H1 (cell line): ENCODE results near the gene CREB3L1. TPM values are rescaled to one million over a fixed set of nuclear protein-coding genes. Genes with fewer than 3 reads are reported as not detected.

Experiments
- CTCF ChIA-PET: fragments of 300-600 bp; sonication (Branson Sonifier 250); formaldehyde crosslinking; loops from one replicate; lab custom pipeline; 2021; ENCODE audit not compliant: partially characterized antibody; lab: Charles Lee
- POLR2A ChIA-PET: fragments of 300-600 bp; sonication (Branson Sonifier 250); formaldehyde crosslinking; loops from one replicate; lab custom pipeline; 2021; ENCODE audit warnings: inconsistent platforms; ENCODE audit not compliant: partially characterized antibody; lab: Charles Lee
- DNase-seq, 2 experiments: peaks; one replicate each; pipeline versions ENCODE4 v3.0.0 to v3.0.0-alpha.2; 2010 to 2022; ENCODE audit warnings: low spot score in 2 of 2, low read depth in 1 of 2, mixed read lengths in 1 of 2
- FAIRE-seq: peaks from 2 replicates; lab custom pipeline; 2011; peaks lifted over from hg19 to GRCh38; lab: Jason Lieb, UNC
- H2AFZ ChIP-seq: 2 replicates; pipeline ENCODE4 v1.8.1; 2012; ENCODE audit warnings: low read length, inconsistent platforms
- H2AK5ac ChIP-seq: 2 replicates; pipeline ENCODE4 v1.6.1; 2013; ENCODE audit warnings: low read depth, low read length
- H2BK120ac ChIP-seq: replicated peaks from 2 replicates; pipeline ENCODE3; 2013; ENCODE audit warnings: low read depth, low read length, inconsistent platforms
- H2BK12ac ChIP-seq: 2 replicates; pipeline ENCODE4 v1.6.1; 2013; ENCODE audit warnings: low read depth, low read length
- H2BK15ac ChIP-seq: 2 replicates; pipeline ENCODE4 v1.6.1; 2013; ENCODE audit warnings: low read length
- H2BK20ac ChIP-seq: 2 replicates; pipeline ENCODE4 v1.6.1; 2013; ENCODE audit warnings: low read length
- H2BK5ac ChIP-seq: 2 replicates; pipeline ENCODE4 v1.6.1; 2013; ENCODE audit warnings: low read depth, low read length
- H3K14ac ChIP-seq: 2 replicates; pipeline ENCODE4 v1.6.1; 2013; ENCODE audit warnings: inconsistent platforms; ENCODE audit not compliant: insufficient read length
- H3K18ac ChIP-seq: 2 replicates; pipeline ENCODE4 v1.6.1; 2013; ENCODE audit warnings: low read length; ENCODE audit errors: extremely low read depth
- H3K23ac ChIP-seq: 2 replicates; pipeline ENCODE4 v1.6.1; 2013; ENCODE audit warnings: inconsistent platforms; ENCODE audit not compliant: insufficient read length
- H3K23me2 ChIP-seq: 2 replicates; pipeline ENCODE4 v1.6.1; 2013; ENCODE audit warnings: low read depth, low read length
- H3K27ac ChIP-seq: 2 replicates; pipeline ENCODE4 v1.6.1; 2011; ENCODE audit warnings: low read depth, low read length, inconsistent platforms
- H3K27me3 ChIP-seq, 4 experiments: replicated peaks in 1 of 4; 1 replicate in 1 of 4; 2 replicates in 3 of 4; pipeline versions ENCODE4 v1.6.1 to v1.8.1; 2011 to 2013; ENCODE audit warnings: low read length in 3 of 4, mild to moderate bottlenecking in 3 of 4, inconsistent platforms in 2 of 4, mixed read lengths in 2 of 4, moderate library complexity in 1 of 4; ENCODE audit not compliant: control insufficient read depth in 3 of 4, insufficient read depth in 3 of 4; ENCODE audit errors: extremely low read depth in 1 of 4
- H3K36me3 ChIP-seq, 4 experiments: 2 replicates each; pipeline versions ENCODE4 v1.6.1 to v1.8.1; 2011 to 2013; ENCODE audit warnings: mild to moderate bottlenecking in 4 of 4, low read length in 3 of 4, moderate library complexity in 2 of 4, control low read depth in 1 of 4, inconsistent platforms in 1 of 4; ENCODE audit not compliant: insufficient read depth in 4 of 4, control insufficient read depth in 2 of 4
- H3K4ac ChIP-seq: replicated peaks from 2 replicates; pipeline ENCODE3; 2013; ENCODE audit warnings: low read length, low read depth, mixed read lengths, inconsistent platforms; ENCODE audit not compliant: insufficient read length
- H3K4me1 ChIP-seq, 4 experiments: replicated peaks in 1 of 4; 1 replicate in 1 of 4; 2 replicates in 3 of 4; pipeline versions ENCODE4 v1.6.1 to v1.8.1; 2011 to 2013; ENCODE audit warnings: low read length in 3 of 4, inconsistent platforms in 2 of 4, mixed read lengths in 1 of 4; ENCODE audit not compliant: insufficient read depth in 4 of 4, control insufficient read depth in 3 of 4
- H3K4me2 ChIP-seq, 2 experiments: 2 replicates each; pipeline versions ENCODE4 v1.6.1 to v1.8.1; 2011 to 2013; ENCODE audit warnings: low read depth in 2 of 2, low read length in 2 of 2, control low read depth in 1 of 2, inconsistent platforms in 1 of 2, mild to moderate bottlenecking in 1 of 2; ENCODE audit not compliant: insufficient read depth in 1 of 2
- H3K4me3 ChIP-seq, 4 experiments: fragments of 200-600, 300-600 bp in 1 of 4; sonication (generic), shearing (Covaris generic), sonication (Bioruptor Twin) in 1 of 4; 2 replicates each; pipeline versions ENCODE4 v1.5.1 to v1.8.1; 2011 to 2016; ENCODE audit warnings: low read length in 4 of 4, low read depth in 3 of 4, control low read depth in 2 of 4, inconsistent platforms in 2 of 4, mild to moderate bottlenecking in 2 of 4, mixed read lengths in 1 of 4, moderate library complexity in 1 of 4; ENCODE audit not compliant: insufficient read depth in 2 of 4; ENCODE audit errors: extremely low read depth in 1 of 4
- H3K56ac ChIP-seq: replicated peaks from 2 replicates; pipeline ENCODE3; 2013; ENCODE audit warnings: low read depth, mild to moderate bottlenecking, mixed read lengths, low read length, inconsistent platforms; ENCODE audit not compliant: insufficient read length
- H3K79me1 ChIP-seq: 2 replicates; pipeline ENCODE4 v1.6.1; 2013; ENCODE audit warnings: low read depth, low read length, control low read depth
- H3K79me2 ChIP-seq, 2 experiments: 2 replicates each; pipeline versions ENCODE4 v1.6.1 to v1.8.1; 2012 to 2013; ENCODE audit warnings: low read length in 2 of 2, mild to moderate bottlenecking in 2 of 2, inconsistent platforms in 1 of 2; ENCODE audit not compliant: insufficient read depth in 2 of 2, control insufficient read depth in 1 of 2
- H3K9ac ChIP-seq, 4 experiments: replicated peaks in 1 of 4; 1 replicate in 1 of 4; 2 replicates in 3 of 4; pipeline versions ENCODE4 v1.6.1 to v1.8.1; 2011 to 2013; ENCODE audit warnings: low read depth in 3 of 4, low read length in 3 of 4, control low read depth in 2 of 4, mild to moderate bottlenecking in 2 of 4, moderate library complexity in 2 of 4, inconsistent platforms in 1 of 4; ENCODE audit errors: extremely low read depth in 1 of 4
- H3K9me3 ChIP-seq, 2 experiments: 2 replicates each; pipeline versions ENCODE4 v1.6.1 to v1.8.1; 2012 to 2013; ENCODE audit warnings: mild to moderate bottlenecking in 2 of 2, moderate library complexity in 2 of 2, control low read depth in 1 of 2, inconsistent platforms in 1 of 2, low read depth in 1 of 2, low read length in 1 of 2, mixed read lengths in 1 of 2; ENCODE audit not compliant: insufficient read depth in 2 of 2
- H4K20me1 ChIP-seq, 2 experiments: replicated peaks in 1 of 2; 2 replicates each; pipeline versions ENCODE3 to v1.8.1; 2011 to 2013; ENCODE audit warnings: inconsistent platforms in 2 of 2, low read length in 2 of 2, mild to moderate bottlenecking in 1 of 2; ENCODE audit not compliant: insufficient read depth in 2 of 2, control insufficient read depth in 1 of 2
- H4K5ac ChIP-seq: 2 replicates; pipeline ENCODE4 v1.6.1; 2013; ENCODE audit warnings: low read length, low read depth, mixed read lengths, inconsistent platforms; ENCODE audit not compliant: insufficient read length
- H4K8ac ChIP-seq: 2 replicates; pipeline ENCODE4 v1.8.0; 2013; ENCODE audit warnings: mild to moderate bottlenecking, moderate library complexity, low read length, inconsistent platforms; ENCODE audit not compliant: insufficient read depth; ENCODE audit errors: extremely low read depth
- H4K91ac ChIP-seq: replicated peaks from 2 replicates; pipeline ENCODE3; 2013; ENCODE audit warnings: low read length, mixed read lengths, inconsistent platforms; ENCODE audit not compliant: insufficient read length
- BACH1 ChIP-seq: IDR thresholded peaks from 2 replicates; pipeline ENCODE4 v1.6.1; 2012; ENCODE audit warnings: low read length, improper control_type of control experiment
- BRCA1 ChIP-seq: IDR thresholded peaks from 2 replicates; pipeline ENCODE4 v1.6.1; 2012; ENCODE audit warnings: low read depth, low read length, improper control_type of control experiment
- CBX8 ChIP-seq: fragments of 300-800, 300-1000 bp; sonication (generic); IDR thresholded peaks from 2 replicates; pipeline ENCODE4 v1.7.1; 2016; ENCODE audit warnings: low read depth, low read length, borderline replicate concordance
- EP300 ChIP-seq, 2 experiments: IDR thresholded peaks; 1 replicate in 1 of 2; 2 replicates in 1 of 2; pipeline ENCODE4 v1.6.1; 2011 to 2012; ENCODE audit warnings: low read depth in 2 of 2, low read length in 2 of 2, mild to moderate bottlenecking in 2 of 2, borderline replicate concordance in 1 of 2, inconsistent platforms in 1 of 2, moderate library complexity in 1 of 2
- EZH2 ChIP-seq: fragments of 200-600 bp; sonication (generic); IDR thresholded peaks from 2 replicates; pipeline ENCODE4 v1.7.1; 2012; ENCODE audit warnings: low read depth, mild to moderate bottlenecking, moderate library complexity, low read length, inconsistent platforms; ENCODE audit not compliant: severe bottlenecking
- KDM1A ChIP-seq: fragments of 200-600, 300-600 bp; sonication (generic); IDR thresholded peaks from 2 replicates; pipeline ENCODE4 v1.7.1; 2016; ENCODE audit warnings: mild to moderate bottlenecking, low read length, borderline replicate concordance
- MAFK ChIP-seq: IDR thresholded peaks from 2 replicates; pipeline ENCODE4 v1.6.1; 2012; ENCODE audit warnings: low read depth, mild to moderate bottlenecking, improper control_type of control experiment, low read length
- RAD21 ChIP-seq, 2 experiments: IDR thresholded peaks in 1 of 2; conservative IDR thresholded peaks in 1 of 2; 2 replicates each; pipeline ENCODE4 v1.6.1; 2011; ENCODE audit warnings: low read depth in 2 of 2, low read length in 2 of 2, improper control_type of control experiment in 1 of 2, inconsistent platforms in 1 of 2, mild to moderate bottlenecking in 1 of 2, moderate library complexity in 1 of 2
- USF2 ChIP-seq: IDR thresholded peaks from 2 replicates; pipeline ENCODE4 v1.6.1; 2011; ENCODE audit warnings: low read length, improper control_type of control experiment
- WGBS, 2 experiments: shearing (Covaris generic) in 1 of 2; methylation state at CpG; one replicate each; pipeline versions ENCODE4 v1.1.6 to v1.1.7; 2013 to 2015; ENCODE audit warnings: low lambda C conversion rate in 2 of 2, mixed read lengths in 2 of 2, inconsistent platforms in 1 of 2, low coverage in 1 of 2, missing lambda C conversion rate in 1 of 2; ENCODE audit not compliant: insufficient replicate concordance in 2 of 2, insufficient coverage in 1 of 2, insufficient read length in 1 of 2; ENCODE audit errors: extremely low coverage in 1 of 2, missing lambda C conversion rate in 1 of 2; 5-methylcytosine and 5-hydroxymethylcytosine counted together
- polyA plus RNA-seq, 7 experiments: library from polyadenylated mRNA; depleted of rRNA in 3 of 7; stranded (reverse) in 5 of 7; unstranded in 2 of 7; fragments of >200 nt in 5 of 7; fragments of 200-250 nt in 2 of 7; gene quantifications; 1 replicate in 5 of 7; 2 replicates in 1 of 7; 4 replicates in 1 of 7; pipeline versions ENCODE4 v1.2.1 to v1.2.3, GENCODE V29; 2011 to 2013; ENCODE audit warnings: missing spikeins in 2 of 7, mixed read lengths in 2 of 7
- total RNA-seq: library from RNA; stranded (reverse); fragmentation: NEBNext Ultra II Directional; extraction: Animal tissue kit (Norgen Biotek cat#: 25700); gene quantifications from 2 replicates; pipeline ENCODE4 v1.2.1, GENCODE V29; 2021

The CREB3L1 gene
- total and polyA plus RNA-seq, 2 of the 8 experiments (the other 6 are each of a cell fraction or from before 2014, with no cell fraction given), result 4.1 to 12.7 TPM

GRCh38 chr11:46308631-46309419 lies 31.4 kb downstream of the CREB3L1 start:
- Histone ChIP-seq H3K79me2 (no peaks in the 10 kb centered on the region), H4K5ac (no peak overlapping the region), H3K18ac (no peak overlapping the region; the same call in 1 of the 2 replicates), H3K4me1 (peaks cover 0 to 12% (median 7%) of the 10 kb centered on the region in 4 experiments; a peak in 6 of 7 replicates), H2BK15ac (peak overlapping the region; percentile 5; the same call in 1 of the 2 replicates), H2BK20ac (no peak overlapping the region), H3K23me2 (no peaks in the 10 kb centered on the region), H3K4me3 (no peak overlapping the region), H4K20me1 (no peaks in the 10 kb centered on the region), H3K79me1 (no peaks in the 10 kb centered on the region), H2BK12ac (no peak overlapping the region), H2AK5ac (no peak overlapping the region), H2AFZ (no peak overlapping the region), H3K56ac (no peak overlapping the region), H4K8ac (no peak overlapping the region), H3K23ac (no peak overlapping the region), H2BK120ac (no peak overlapping the region), H3K36me3 (no peaks in the 10 kb centered on the region), H3K27me3 (no peaks in the 10 kb centered on the region), H3K27ac (no peak overlapping the region), H4K91ac (no peak overlapping the region), H3K14ac (no peak overlapping the region), H3K9me3 (no peaks in the 10 kb centered on the region), H3K4me2 (no peak overlapping the region), H3K4ac (no peak overlapping the region), H3K9ac (no peak overlapping the region), H2BK5ac (0 out of 2 replicates have a peak overlapping the region, but pooled peaks have one; percentile 19)
- FAIRE-seq (no peak), DNase-seq (peak; percentile 60 to 89)
- ChIA-PET CTCF (interaction anchor here (0.7 to 38.0 kb wide), 31 partner anchors 11 to 838 kb away, joined by 3 to 858 read pairs (median 6); partner anchors contain the start of gene CREB3L1), POLR2A (interaction anchor here (1.1 to 11.7 kb wide), 10 partner anchors 10 to 69 kb away, joined by 3 to 77 read pairs (median 6); partner anchors contain the start of gene CREB3L1)
- WGBS, 2 experiments, result 57% methylated on average over 12 of the region's 12 CpGs; no CpG with 5 or more reads in 1 of the 2 experiments
- TF ChIP-seq RAD21 (IDR thresholded peaks at IDR 0.05 in 1 of 2, conservative IDR thresholded peaks at IDR 0.05 in 1 of 2; ENCODE audit: low read depth in 2 of 2, low read length in 2 of 2) (peak; percentile 88 to 93), BRCA1 (no peak), EZH2 (no peak), KDM1A (no peak), BACH1 (peak; percentile 55; the same call in 1 of the 2 replicates), CBX8 (no peak), MAFK (no peak), EP300 (IDR thresholded peaks at IDR 0.05; ENCODE audit: borderline replicate concordance in 1 of 2, low read depth in 2 of 2, low read length in 2 of 2) (no peak), USF2 (no peak)
